K562 (cell line): ENCODE results near the gene SLC37A4. TPM values are rescaled to one million over a fixed set of nuclear protein-coding genes. Genes with fewer than 3 reads are reported as not detected.

Source experiments
- CBX8 ChIP-seq: fragments of 200-600 bp; sonication (generic); IDR thresholded peaks from 2 replicates; pipeline ENCODE4 v1.6.1; 2012; ENCODE audit warnings: borderline replicate concordance, mixed run types, low read depth, mild to moderate bottlenecking, moderate library complexity, mixed read lengths, low read length, control low read depth, inconsistent platforms; ENCODE audit not compliant: poor library complexity, severe bottlenecking; ENCODE audit errors: extremely low read depth
- CREB1 ChIP-seq, 2 experiments: sonication (generic) in 1 of 2; formaldehyde crosslinking in 1 of 2; IDR thresholded peaks; 2 replicates each; pipeline versions ENCODE4 v1.6.1 to v1.8.0; 2012 to 2022; ENCODE audit warnings: inconsistent platforms in 1 of 2, mild to moderate bottlenecking in 1 of 2, missing genetic modification reagents in 1 of 2, moderate library complexity in 1 of 2
- E2F8 ChIP-seq: fragments of 450-650 bp; IDR thresholded peaks from 2 replicates; pipeline ENCODE4 v1.7.1; 2018; ENCODE audit warnings: mild to moderate bottlenecking, low read depth; ENCODE audit not compliant: partially characterized antibody
- FOSL1 ChIP-seq: fragments of 200-800 bp; sonication (Bioruptor generic); conservative IDR thresholded peaks from 2 replicates; pipeline ENCODE4 v1.6.1; 2016; ENCODE audit warnings: missing genetic modification characterization, missing compliant biosample characterization
- KAT2B ChIP-seq: IDR thresholded peaks from one replicate; pipeline ENCODE4 v1.6.1; 2012; ENCODE audit warnings: low read depth, mild to moderate bottlenecking, control low read depth, inconsistent platforms, low read length, moderate library complexity
- LARP7 ChIP-seq: fragments of 450-650 bp; IDR thresholded peaks from 2 replicates; pipeline ENCODE4 v1.6.1; 2016
- NFIC ChIP-seq: fragments of 450-650 bp; IDR thresholded peaks from 2 replicates; pipeline ENCODE4 v1.6.1; 2017; ENCODE audit warnings: mild to moderate bottlenecking, inconsistent platforms
- NR4A1 ChIP-seq, 2 experiments: fragments of 250-450 bp in 1 of 2; fragments of 450-650 bp in 1 of 2; sonication (Bioruptor Pico) in 1 of 2; IDR thresholded peaks; 2 replicates each; pipeline versions ENCODE4 v1.4.0 to v1.6.1; 2016 to 2020; ENCODE audit warnings: mild to moderate bottlenecking in 2 of 2, missing compliant biosample characterization in 1 of 2, missing genetic modification characterization in 1 of 2, moderate library complexity in 1 of 2
- PHF21A ChIP-seq: fragments of 450-650 bp; IDR thresholded peaks from 2 replicates; pipeline ENCODE4 v1.6.1; 2017; ENCODE audit warnings: low read depth, borderline replicate concordance
- SOX6 ChIP-seq: fragments of 450-650 bp; IDR thresholded peaks from 2 replicates; pipeline ENCODE4 v1.6.1; 2014; ENCODE audit warnings: mild to moderate bottlenecking
- STAT5A ChIP-seq: IDR thresholded peaks from 2 replicates; pipeline ENCODE4 v1.6.1; 2012; ENCODE audit warnings: low read length, inconsistent platforms, borderline replicate concordance
- XRCC5 ChIP-seq: fragments of 200-400 bp; formaldehyde crosslinking; IDR thresholded peaks from 2 replicates; pipeline ENCODE4 v1.6.1; 2017; ENCODE audit warnings: low read depth, mild to moderate bottlenecking, low read length
- ZBTB9 ChIP-seq: fragments of 450-650 bp; formaldehyde crosslinking; IDR thresholded peaks from 2 replicates; pipeline ENCODE4 v1.4.0; 2020; ENCODE audit warnings: mild to moderate bottlenecking, moderate library complexity
- ZNF445 ChIP-seq: fragments of 250-450 bp; sonication (Bioruptor Pico); IDR thresholded peaks from 2 replicates; pipeline ENCODE4 v1.4.0; 2020; ENCODE audit warnings: low read depth, mild to moderate bottlenecking, moderate library complexity
- ZNF518B ChIP-seq: fragments of 250-450 bp; sonication (Bioruptor Pico); IDR thresholded peaks from 2 replicates; pipeline ENCODE4 v1.5.0; 2021; ENCODE audit warnings: mild to moderate bottlenecking, moderate library complexity
- ZNF551 ChIP-seq: fragments of 250-450 bp; sonication (Bioruptor Pico); IDR thresholded peaks from 2 replicates; pipeline ENCODE4 v1.5.0; 2021; ENCODE audit warnings: mild to moderate bottlenecking, moderate library complexity
- ZNF778 ChIP-seq: fragments of 450-650 bp; formaldehyde crosslinking; IDR thresholded peaks from 2 replicates; pipeline ENCODE4 v1.4.0; 2020; ENCODE audit warnings: mild to moderate bottlenecking, moderate library complexity
- polyA plus RNA-seq, 8 experiments: library from polyadenylated mRNA; depleted of rRNA in 4 of 8; stranded (reverse) in 5 of 8; unstranded in 3 of 8; fragments of >200 nt; fragmentation: Nextera tagmentation in 2 of 8; fragmentation: Illumina TruSeq in 1 of 8; extraction: Ambion mirVana in 2 of 8; extraction: Trizol in 1 of 8; gene quantifications; 2 replicates each; pipeline versions ENCODE4 v1.2.1 to v1.2.3, GENCODE V29; 2011 to 2014; ENCODE audit warnings: inconsistent platforms in 1 of 8, missing spikeins in 1 of 8
- total RNA-seq, 7 experiments: library from RNA; depleted of rRNA in 6 of 7; stranded (reverse); fragments of >200 nt in 6 of 7; fragmentation: Illumina TruSeq in 2 of 7; extraction: Trizol in 2 of 7; gene quantifications; 2 replicates each; pipeline versions ENCODE4 v1.2.1 to v1.2.3, GENCODE V29; 2011 to 2021; ENCODE audit warnings: low replicate concordance in 1 of 7
- TF ChIP-seq, protein P1 (sequence below): sonication (generic); formaldehyde crosslinking; IDR thresholded peaks from 2 replicates; pipeline ENCODE4 v1.8.0; 2022; ENCODE audit warnings: missing genetic modification reagents, mild to moderate bottlenecking, moderate library complexity, borderline replicate concordance

The SLC37A4 gene
- total and polyA plus RNA-seq, 9 of the 15 experiments (the other 6 are each of a cell fraction or from before 2014, with no cell fraction given) = 24.7 to 73.9 (median 40.7) TPM

DNA sequence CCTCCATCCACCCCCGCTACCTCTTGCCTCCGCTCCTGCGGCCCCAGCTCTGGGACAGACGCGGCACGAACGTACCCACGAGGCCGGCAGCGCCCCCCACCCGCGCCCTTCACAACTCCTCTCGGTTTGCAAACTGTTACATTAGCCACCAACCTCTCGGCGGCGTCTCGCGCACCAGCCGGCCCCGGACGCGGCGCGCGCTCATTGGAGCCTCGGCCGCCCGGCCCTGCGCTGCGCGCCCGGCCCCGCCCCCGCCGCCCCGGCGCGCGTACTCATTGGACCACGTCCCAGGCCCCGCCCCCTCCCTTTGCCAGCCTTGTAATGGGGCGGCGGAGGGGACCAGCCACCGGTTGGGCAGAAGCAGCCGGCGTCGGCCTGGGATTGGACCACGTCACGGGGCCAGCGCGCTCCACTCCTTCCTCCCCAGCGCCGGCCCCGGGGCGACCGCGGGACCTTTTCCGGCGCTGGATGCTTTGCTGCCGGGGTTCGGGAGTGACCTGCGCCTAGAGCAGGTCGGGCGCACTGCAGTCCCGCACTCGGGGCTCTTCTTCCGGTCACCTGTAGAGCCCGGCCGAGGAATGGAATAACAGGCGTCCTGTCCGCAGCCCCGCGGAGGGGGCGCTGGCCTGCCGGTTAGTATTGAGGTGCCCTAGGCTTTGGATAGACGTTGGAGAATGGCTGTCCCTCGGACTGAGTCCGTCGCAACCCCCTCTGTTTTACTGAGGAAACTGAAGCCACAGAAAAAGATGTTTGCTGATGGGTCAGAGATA, 26.5 kb upstream of the SLC37A4 start, which contains the start of gene HYOU1 (continued):
- TF ChIP-seq E2F8 = peak; percentile 40
- TF ChIP-seq ZNF778 (CRISPR knock-in tag) = no peak
- TF ChIP-seq ZBTB9 (CRISPR knock-in tag) = 0 out of 2 replicates have a peak, but pooled peaks have one; percentile 18
- peak; percentile 81 for TF ChIP-seq CREB1 (IDR thresholded peaks at IDR 0.05)
- peak; percentile 88 for TF ChIP-seq CREB1 (CRISPR knock-in tag; IDR thresholded peaks at IDR 0.05)
- no peak for TF ChIP-seq CBX8
- TF ChIP-seq SOX6 = peak; percentile 27; the same call in 1 of the 2 replicates
- no peak for TF ChIP-seq XRCC5
- TF ChIP-seq STAT5A = no peak
- TF ChIP-seq, protein P1, sequence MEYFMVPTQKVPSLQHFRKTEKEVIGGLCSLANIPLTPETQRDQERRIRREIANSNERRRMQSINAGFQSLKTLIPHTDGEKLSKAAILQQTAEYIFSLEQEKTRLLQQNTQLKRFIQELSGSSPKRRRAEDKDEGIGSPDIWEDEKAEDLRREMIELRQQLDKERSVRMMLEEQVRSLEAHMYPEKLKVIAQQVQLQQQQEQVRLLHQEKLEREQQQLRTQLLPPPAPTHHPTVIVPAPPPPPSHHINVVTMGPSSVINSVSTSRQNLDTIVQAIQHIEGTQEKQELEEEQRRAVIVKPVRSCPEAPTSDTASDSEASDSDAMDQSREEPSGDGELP (CRISPR knock-in tag) = peak; percentile 89; the same call in 1 of the 2 replicates
- no peak for TF ChIP-seq FOSL1
- TF ChIP-seq NR4A1 (CRISPR knock-in tag; IDR thresholded peaks at IDR 0.05) = no peak
- no peak for TF ChIP-seq NR4A1 (tag; IDR thresholded peaks at IDR 0.05)
- TF ChIP-seq ZNF445 (CRISPR knock-in tag) = no peak
- TF ChIP-seq KAT2B = no peak
- TF ChIP-seq ZNF518B (CRISPR knock-in tag) = no peak
- no peak for TF ChIP-seq ZNF551 (CRISPR knock-in tag)
- TF ChIP-seq LARP7 = no peak
- no peak for TF ChIP-seq PHF21A
- peak; percentile 36 for TF ChIP-seq NFIC
